Kidney epithelial cell (primary cell): ENCODE measurements around the gene DIPK1A. TPM values are rescaled to one million over a fixed set of nuclear protein-coding genes. Genes with fewer than 3 reads are reported as not detected.

ENCODE experiments used
- DNase-seq: peaks from one replicate; pipeline ENCODE4 v3.0.0-alpha.2; 2010; ENCODE audit warnings: low read depth
- H3K27me3 ChIP-seq: 2 replicates; pipeline ENCODE4 v1.6.0; 2011; ENCODE audit warnings: low read length; ENCODE audit not compliant: control insufficient read depth, insufficient read depth
- H3K36me3 ChIP-seq: 2 replicates; pipeline ENCODE4 v1.5.1; 2011; ENCODE audit warnings: low read length; ENCODE audit not compliant: control insufficient read depth, insufficient read depth
- H3K4me3 ChIP-seq: 2 replicates; pipeline ENCODE4 v1.5.1; 2011; ENCODE audit warnings: low read depth, mild to moderate bottlenecking, control low read depth, low read length
- CTCF ChIP-seq: IDR thresholded peaks from 2 replicates; pipeline ENCODE4 v1.5.1; 2011; ENCODE audit warnings: mild to moderate bottlenecking, moderate library complexity, low read length, control low read depth, inconsistent platforms; ENCODE audit not compliant: insufficient read depth, poor library complexity, severe bottlenecking
- total RNA-seq: library from RNA; depleted of rRNA; stranded (reverse); fragments of >200 nt; gene quantifications from 2 replicates; pipeline ENCODE4 v1.2.3, GENCODE V29; 2015

DIPK1A gene
- total RNA-seq, 1 donor from 2014 or later = 1.8 TPM

GRCh38 chr1:92953491-92953890 is 7.8 kb downstream of the DIPK1A start:
- DNase-seq = no peak
- TF ChIP-seq CTCF = no peak
- Histone ChIP-seq H3K36me3 (no peaks in the 10 kb centered on the region), H3K27me3 (no peaks in the 10 kb centered on the region), H3K4me3 (no peak overlapping the region)

- DNase-seq = no peak
- Histone ChIP-seq H3K4me3 (no peak overlapping the region), H3K27me3 (no peaks in the 10 kb centered on the region), H3K36me3 (no peaks in the 10 kb centered on the region)
- no peak for TF ChIP-seq CTCF
Measured at GRCh38 chr1:92952714-92953113, 8.5 kb downstream of the DIPK1A start.

GRCh38 chr1:92951141-92951582 is 10.1 kb downstream of the DIPK1A start:
- no peak overlapping the region for H3K4me3 ChIP-seq
- no peaks in the 10 kb centered on the region for H3K27me3 ChIP-seq
- H3K36me3 ChIP-seq = no peaks in the 10 kb centered on the region
- no peak for DNase-seq
- no peak for TF ChIP-seq CTCF

GRCh38 chr1:92949937-92950817 is 11.1 kb downstream of the DIPK1A start:
- no peak for DNase-seq
- no peak overlapping the region for H3K4me3 ChIP-seq
- no peak for TF ChIP-seq CTCF
- no peaks in the 10 kb centered on the region for H3K27me3 ChIP-seq
- H3K36me3 ChIP-seq = no peaks in the 10 kb centered on the region

- no peaks in the 10 kb centered on the region for H3K36me3 ChIP-seq
- DNase-seq = no peak
- H3K4me3 ChIP-seq = no peak overlapping the region
- no peak for TF ChIP-seq CTCF
- H3K27me3 ChIP-seq = no peaks in the 10 kb centered on the region
Measured at GRCh38 chr1:92948071-92948470, 13.2 kb downstream of the DIPK1A start.
